Epithelial cell of prostate (primary cell): ENCODE data around the gene PLP2.
"Not testable (repeated sequence)": the region's sequence is repeated elsewhere in the genome, so short reads cannot be mapped to it uniquely, and the experiment has no call there.

ENCODE experiments used
- DNase-seq: peaks from one replicate; pipeline ENCODE4 v3.0.0-alpha.2; 2011; ENCODE audit warnings: low read depth, low spot score
- H3K27ac ChIP-seq: fragments of 450-650 bp; 2 replicates; pipeline ENCODE4 v1.5.1; 2017; ENCODE audit warnings: mild to moderate bottlenecking

PLP2 gene

GRCh38 chrX:49171752-49172279 lies at the start of gene PLP2:
PLP2 (plus strand) TSS chrX:49171898; CDS start chrX:49172001, 103 bp downstream.
- no peak for DNase-seq

GRCh38 chrX:49122499-49122898 lies 49.2 kb upstream of the PLP2 start:
- no peak overlapping the region for H3K27ac ChIP-seq
- DNase-seq = no peak

More at GRCh38 chrX:49171752-49172279, at the start of gene PLP2:
- H3K27ac ChIP-seq = peak within 1 kb of the TSS; percentile 88

- H3K27ac ChIP-seq, DNase-seq: not testable (repeated sequence)
Observed at GRCh38 chrX:49127742-49128258, 43.9 kb upstream of the PLP2 start.

GRCh38 chrX:49129427-49129826 lies 42.3 kb upstream of the PLP2 start:
- DNase-seq = no peak
- H3K27ac ChIP-seq = no peak overlapping the region

- not testable (repeated sequence) for DNase-seq, H3K27ac ChIP-seq
Observed at GRCh38 chrX:49132275-49132674, 39.4 kb upstream of the PLP2 start.

GRCh38 chrX:49133759-49134158 lies 37.9 kb upstream of the PLP2 start:
- H3K27ac ChIP-seq = no peak overlapping the region
- no peak for DNase-seq

- no peak overlapping the region for H3K27ac ChIP-seq
- DNase-seq = no peak
Observed at GRCh38 chrX:49137492-49137891, 34.2 kb upstream of the PLP2 start.

- no peak overlapping the region for H3K27ac ChIP-seq
- DNase-seq = no peak
Observed at GRCh38 chrX:49139713-49140112, 32.0 kb upstream of the PLP2 start.

- H3K27ac ChIP-seq, DNase-seq: not testable (repeated sequence)
Observed at GRCh38 chrX:49142264-49142663, 29.4 kb upstream of the PLP2 start.

- H3K27ac ChIP-seq, DNase-seq: not testable (repeated sequence)
Observed at GRCh38 chrX:49143154-49143553, 28.5 kb upstream of the PLP2 start.

GRCh38 chrX:49147282-49147681 lies 24.4 kb upstream of the PLP2 start:
- no peak for DNase-seq
- no peak overlapping the region for H3K27ac ChIP-seq

- no peak overlapping the region for H3K27ac ChIP-seq
- DNase-seq = no peak
Observed at GRCh38 chrX:49147936-49148335, 23.8 kb upstream of the PLP2 start.

GRCh38 chrX:49148390-49149100 lies 23.2 kb upstream of the PLP2 start:
- not testable (repeated sequence) for DNase-seq, H3K27ac ChIP-seq

- H3K27ac ChIP-seq, DNase-seq: not testable (repeated sequence)
Observed at GRCh38 chrX:49149291-49149690, 22.4 kb upstream of the PLP2 start.

GRCh38 chrX:49153467-49153866 lies 18.2 kb upstream of the PLP2 start:
- H3K27ac ChIP-seq = no peak overlapping the region
- no peak for DNase-seq

GRCh38 chrX:49155243-49155899 lies 16.3 kb upstream of the PLP2 start:
- no peak for DNase-seq

GRCh38 chrX:49155900-49156837 lies 15.5 kb upstream of the PLP2 start:
- peak overlapping the region; percentile 85 for H3K27ac ChIP-seq
- DNase-seq = no peak

More at GRCh38 chrX:49155243-49155899, 16.3 kb upstream of the PLP2 start:
- H3K27ac ChIP-seq = peak overlapping the region; percentile 85

GRCh38 chrX:49157194-49157593 lies 14.5 kb upstream of the PLP2 start:
- no peak for DNase-seq
- no peak overlapping the region for H3K27ac ChIP-seq

- H3K27ac ChIP-seq = no peak overlapping the region
- no peak for DNase-seq
Observed at GRCh38 chrX:49160908-49161307, 10.8 kb upstream of the PLP2 start.

GRCh38 chrX:49161632-49162031 lies 10.1 kb upstream of the PLP2 start:
- H3K27ac ChIP-seq = no peak overlapping the region
- DNase-seq = no peak
